Measurements from ENCODE around the gene CPTP. TPM values are rescaled to one million over a fixed set of nuclear protein-coding genes. Genes with fewer than 3 reads are reported as not detected.

Gene CPTP
- total RNA-seq: 10 to 100 TPM in 2 of 4 donors, 1 to 10 TPM in 2; 8.4 to 21.6 (median 10.5) TPM
- polyA plus RNA-seq: 10 to 100 TPM; 41.4 to 57.1 (median 42.0) TPM

DNA sequence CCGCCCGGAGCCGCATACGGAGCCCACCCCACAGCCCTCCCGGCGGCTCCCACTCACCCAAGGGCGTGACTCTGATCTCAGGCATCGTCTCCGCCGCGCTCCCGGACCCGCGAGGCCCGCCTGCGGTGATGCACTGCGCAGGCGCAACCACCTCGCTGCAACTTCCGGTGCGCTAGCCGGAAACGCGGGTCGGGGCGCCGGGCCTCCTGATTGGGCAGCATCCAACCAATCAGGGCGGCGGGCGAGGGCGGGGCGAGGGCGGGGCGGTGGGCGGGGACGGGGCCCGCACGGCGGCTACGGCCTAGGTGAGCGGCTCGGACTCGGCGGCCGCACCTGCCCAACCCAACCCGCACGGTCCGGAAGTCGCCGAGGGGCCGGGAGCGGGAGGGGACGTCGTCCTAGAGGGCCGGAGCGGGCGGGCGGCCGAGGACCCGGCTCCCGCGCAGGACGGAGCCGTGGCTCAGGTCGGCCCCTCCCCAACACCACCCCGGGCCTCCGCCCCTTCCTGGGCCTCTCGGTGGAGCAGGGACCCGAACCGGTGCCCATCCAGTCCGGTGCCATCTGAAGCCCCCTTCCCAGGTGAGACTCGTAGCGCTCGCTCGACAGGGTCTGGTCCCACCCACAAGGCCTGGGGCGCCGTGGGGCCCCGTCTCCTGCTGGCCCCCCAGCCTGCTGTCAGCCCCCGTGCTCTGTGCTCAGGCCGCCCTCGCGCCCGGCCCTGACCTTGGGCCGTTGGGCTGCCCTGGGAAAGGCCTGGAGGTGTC, at the start of gene CPTP, which contains the start of gene INTS11:
Gene CPTP (plus strand): TSS at position 279 of the 764 bp plus-strand sequence. CDS start 2,109 bp downstream, outside the sequence.
Gene INTS11 (minus strand): TSS at position 137 of the 764 bp plus-strand sequence. CDS start 52 bp downstream, at position 85.
- Histone ChIP-seq H3K4me1 (peaks cover 3 to 59% (median 47%) of the 10 kb centered on the region in 4 donors), H3K36me3 (peaks cover 8 to 44% (median 16%) of the 10 kb centered on the region in 4 donors)

DNA sequence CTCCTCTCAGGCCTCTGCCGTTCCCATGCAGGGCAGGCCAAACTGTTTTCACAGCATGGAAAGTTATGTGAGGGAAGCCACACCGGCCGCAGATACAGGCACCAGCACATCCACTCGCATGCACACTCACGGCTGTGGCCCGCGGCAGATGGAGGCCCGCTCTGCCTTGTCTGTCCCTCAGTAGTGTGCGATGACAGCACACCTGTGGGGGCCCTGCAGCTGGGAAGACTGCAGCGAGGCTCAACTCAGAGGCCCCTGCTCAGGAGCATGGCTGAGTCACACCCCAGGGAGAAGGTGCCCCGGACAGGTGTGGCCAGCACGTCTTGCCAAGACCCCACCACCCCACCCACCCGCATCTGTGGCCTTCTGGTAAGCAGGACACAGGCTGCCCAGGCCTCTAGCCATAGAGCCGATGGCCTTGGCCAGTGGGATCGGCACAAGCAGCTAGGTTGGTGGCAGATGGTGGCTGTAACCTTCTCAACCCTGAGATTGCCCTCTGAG, 49.6 kb upstream of the CPTP start:
- peak overlapping the region in 2 of 4 donors; percentile 84 to 99 for H3K4me3 ChIP-seq
- peaks cover 0 to 45% (median 40%) of the 10 kb centered on the region in 4 donors for H3K4me1 ChIP-seq
- peak overlapping the region in 1 of 4 donors; percentile 89 for H3K27ac ChIP-seq
- 86 to 88% methylated on average over 15 of the region's 15 CpGs for WGBS, 2 donors
- no peak for DNase-seq
- H3K36me3 ChIP-seq: no peaks in the 10 kb centered on the region
- TF ChIP-seq POLR2AphosphoS5 (IDR thresholded peaks at IDR 0.05) (no peak), EP300 (IDR thresholded peaks at IDR 0.05) (no peak), POLR2A (IDR thresholded peaks at IDR 0.05) (no peak)
- TF ChIP-seq, protein P1, sequence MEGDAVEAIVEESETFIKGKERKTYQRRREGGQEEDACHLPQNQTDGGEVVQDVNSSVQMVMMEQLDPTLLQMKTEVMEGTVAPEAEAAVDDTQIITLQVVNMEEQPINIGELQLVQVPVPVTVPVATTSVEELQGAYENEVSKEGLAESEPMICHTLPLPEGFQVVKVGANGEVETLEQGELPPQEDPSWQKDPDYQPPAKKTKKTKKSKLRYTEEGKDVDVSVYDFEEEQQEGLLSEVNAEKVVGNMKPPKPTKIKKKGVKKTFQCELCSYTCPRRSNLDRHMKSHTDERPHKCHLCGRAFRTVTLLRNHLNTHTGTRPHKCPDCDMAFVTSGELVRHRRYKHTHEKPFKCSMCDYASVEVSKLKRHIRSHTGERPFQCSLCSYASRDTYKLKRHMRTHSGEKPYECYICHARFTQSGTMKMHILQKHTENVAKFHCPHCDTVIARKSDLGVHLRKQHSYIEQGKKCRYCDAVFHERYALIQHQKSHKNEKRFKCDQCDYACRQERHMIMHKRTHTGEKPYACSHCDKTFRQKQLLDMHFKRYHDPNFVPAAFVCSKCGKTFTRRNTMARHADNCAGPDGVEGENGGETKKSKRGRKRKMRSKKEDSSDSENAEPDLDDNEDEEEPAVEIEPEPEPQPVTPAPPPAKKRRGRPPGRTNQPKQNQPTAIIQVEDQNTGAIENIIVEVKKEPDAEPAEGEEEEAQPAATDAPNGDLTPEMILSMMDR (IDR thresholded peaks at IDR 0.05): no peak
- no peaks in the 10 kb centered on the region for H3K9me3 ChIP-seq
- intact Hi-C loops (cut with DNase I): loop anchor here (1.0 to 5.0 kb wide), 2 partner anchors 43 to 153 kb away; partner anchors contain the start of genes B3GALT6 and SDF4
- no peaks in the 10 kb centered on the region for H3K27me3 ChIP-seq

More for the DNA sequence above, at the start of gene CPTP, which contains the start of gene INTS11:
- peak within 1 kb of the TSS; percentile 90 to 94 (median 92) for H3K27ac ChIP-seq
- peak within 1 kb of the TSS; percentile 87 to 100 (median 98) for H3K4me3 ChIP-seq
- peak; percentile 97 for DNase-seq
- H3K27me3 ChIP-seq: no peaks in the 10 kb centered on the region
- TF ChIP-seq, protein P1 (IDR thresholded peaks at IDR 0.05): no peak
- no peak for TF ChIP-seq EP300 (IDR thresholded peaks at IDR 0.05)
- TF ChIP-seq POLR2A (IDR thresholded peaks at IDR 0.05): peak; percentile 53 to 79
- TF ChIP-seq POLR2AphosphoS5 (IDR thresholded peaks at IDR 0.05): peak; percentile 90 to 96 (median 94)
- intact Hi-C loops (cut with DNase I): loop anchor here (2.0 kb wide), 1 partner anchor 24 kb away; the partner anchor contains the start of gene DVL1
- no peaks in the 10 kb centered on the region for H3K9me3 ChIP-seq
- WGBS, 2 donors: 0 to 4% methylated on average over 84 of the region's 84 CpGs

DNA sequence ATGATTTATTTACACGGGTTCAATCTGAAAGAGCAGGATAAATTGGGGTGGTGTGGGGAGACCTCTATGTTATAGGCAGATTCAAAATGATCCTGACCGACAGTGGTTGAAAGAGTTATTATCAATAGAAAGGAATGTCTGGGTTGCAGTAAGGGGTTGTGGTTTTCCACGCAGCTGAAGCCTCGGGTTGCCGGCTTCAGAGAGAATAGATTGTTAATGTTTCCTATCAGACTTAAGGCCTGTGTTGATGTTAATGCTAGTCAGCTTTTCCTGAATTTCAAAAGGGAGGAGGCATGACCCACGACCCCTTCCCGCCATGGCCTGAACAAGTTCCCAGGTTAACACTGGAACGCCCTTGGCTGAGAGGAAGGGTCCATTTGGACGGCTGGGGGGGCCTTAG, 48.8 kb upstream of the CPTP start:
- Histone ChIP-seq H3K27ac (no peak overlapping the region), H3K9me3 (no peaks in the 10 kb centered on the region), H3K4me1 (peaks cover 0 to 36% (median 31%) of the 10 kb centered on the region in 4 donors), H3K4me3 (no peak overlapping the region), H3K27me3 (no peaks in the 10 kb centered on the region), H3K36me3 (no peaks in the 10 kb centered on the region)
- intact Hi-C loops (cut with DNase I): no loop called here
- WGBS, 2 donors: 78 to 85% methylated on average over 9 of the region's 9 CpGs
- no peak for DNase-seq
- TF ChIP-seq POLR2A (IDR thresholded peaks at IDR 0.05) (no peak), EP300 (IDR thresholded peaks at IDR 0.05) (no peak), POLR2AphosphoS5 (IDR thresholded peaks at IDR 0.05) (no peak)
- TF ChIP-seq, protein P1 (IDR thresholded peaks at IDR 0.05): no peak

DNA sequence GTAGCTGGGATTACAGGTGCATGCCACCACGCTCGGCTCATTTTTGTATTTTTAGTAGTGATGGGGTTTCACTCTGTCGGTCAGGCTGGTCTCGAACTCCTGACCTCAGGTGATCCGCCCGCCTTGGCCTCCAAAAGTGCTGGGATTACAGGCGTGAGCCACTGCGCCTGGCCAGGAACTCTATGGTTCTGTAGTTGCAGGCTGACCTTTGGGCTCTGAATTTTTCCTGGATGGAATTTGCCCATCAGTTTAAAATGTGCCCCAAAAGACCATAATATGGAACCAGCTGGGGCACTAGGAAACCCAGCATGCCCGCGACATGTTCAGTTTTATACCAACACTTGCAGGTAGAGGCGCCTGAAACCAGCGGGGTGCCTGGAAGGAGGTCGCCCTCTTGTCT, 46.0 kb upstream of the CPTP start:
- intact Hi-C loops (cut with DNase I): no loop called here
- Histone ChIP-seq H3K27me3 (no peaks in the 10 kb centered on the region), H3K4me3 (no peak overlapping the region), H3K9me3 (no peaks in the 10 kb centered on the region), H3K36me3 (no peaks in the 10 kb centered on the region), H3K27ac (no peak overlapping the region), H3K4me1 (peaks cover 0 to 14% (median 10%) of the 10 kb centered on the region in 4 donors)
- WGBS, 2 donors: 81 to 89% methylated on average over 13 of the region's 13 CpGs
- no peak for DNase-seq
- TF ChIP-seq, protein P1 (IDR thresholded peaks at IDR 0.05): no peak
- TF ChIP-seq EP300 (IDR thresholded peaks at IDR 0.05): no peak
- TF ChIP-seq POLR2A (IDR thresholded peaks at IDR 0.05): no peak
- TF ChIP-seq POLR2AphosphoS5 (IDR thresholded peaks at IDR 0.05): no peak
